ENCODE measurements around the gene NEK7.

GRCh38 chr1:198178615-198179014 is 21.8 kb downstream of the NEK7 start:
- no peak for TF ChIP-seq CTCF (IDR thresholded peaks at IDR 0.05; ENCODE audit: insufficient read depth, low read length, poor library complexity, severe bottlenecking)
- TF ChIP-seq EZH2phosphoT487 (conservative IDR thresholded peaks at IDR 0.05; ENCODE audit: low read length), result no peak
